Hindlimb muscle (tissue), 1 donor: ENCODE results near the gene ZNF292. TPM values are rescaled to one million over a fixed set of nuclear protein-coding genes. Genes with fewer than 3 reads are reported as not detected.
"Not testable (repeated sequence)": the region's sequence is repeated elsewhere in the genome, so short reads cannot be mapped to it uniquely, and the experiment has no call there.

Source experiments
- DNase-seq: peaks from one replicate; pipeline ENCODE4 v3.0.0-alpha.2; 2013
- polyA plus RNA-seq: library from polyadenylated mRNA; unstranded; fragments of 120-200 nt; gene quantifications from one replicate; pipeline ENCODE4 v1.2.1, GENCODE V29; 2013; ENCODE audit not compliant: insufficient read length

ZNF292 gene
- polyA plus RNA-seq, 1 donor, result 16.9 TPM

DNA sequence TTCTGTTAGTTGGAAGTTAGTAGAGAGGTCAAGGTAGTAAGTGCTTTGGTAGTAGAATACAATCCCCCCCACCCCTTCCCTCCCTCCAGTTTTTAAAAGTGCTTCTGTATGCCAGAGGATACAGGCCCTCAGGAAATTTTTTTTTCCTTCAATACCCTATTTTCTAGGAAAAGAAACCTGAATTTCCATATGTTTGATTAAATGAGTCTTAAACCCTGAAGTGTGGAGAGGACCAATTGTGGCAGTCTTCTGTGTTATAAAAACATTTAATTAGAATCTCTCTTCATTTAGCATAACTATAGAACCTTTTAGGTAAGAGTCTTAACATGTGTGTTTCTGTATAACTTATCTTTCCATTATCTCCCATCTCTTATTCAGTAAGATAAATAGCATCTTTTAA, 59.5 kb downstream of the ZNF292 start:
- no peak for DNase-seq

DNA sequence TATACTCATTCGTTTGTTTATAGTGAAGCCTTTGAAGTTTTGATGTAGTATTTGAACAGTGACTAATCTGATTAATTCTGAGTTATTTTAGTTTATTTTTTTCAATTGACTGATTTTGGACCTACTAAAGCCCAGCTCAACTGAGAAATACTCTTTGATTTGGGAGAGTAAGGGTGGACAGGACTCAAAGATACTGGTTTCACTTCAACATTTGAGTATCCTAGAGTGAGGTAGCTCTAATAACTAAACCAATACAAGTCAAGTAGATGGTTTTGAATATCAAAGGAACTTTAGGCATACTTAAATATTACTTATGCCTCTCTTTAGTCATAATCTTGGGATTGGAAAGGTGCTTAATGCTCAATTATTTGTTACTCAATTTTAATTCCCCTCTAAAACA, 65.6 kb downstream of the ZNF292 start:
- no peak for DNase-seq

DNA sequence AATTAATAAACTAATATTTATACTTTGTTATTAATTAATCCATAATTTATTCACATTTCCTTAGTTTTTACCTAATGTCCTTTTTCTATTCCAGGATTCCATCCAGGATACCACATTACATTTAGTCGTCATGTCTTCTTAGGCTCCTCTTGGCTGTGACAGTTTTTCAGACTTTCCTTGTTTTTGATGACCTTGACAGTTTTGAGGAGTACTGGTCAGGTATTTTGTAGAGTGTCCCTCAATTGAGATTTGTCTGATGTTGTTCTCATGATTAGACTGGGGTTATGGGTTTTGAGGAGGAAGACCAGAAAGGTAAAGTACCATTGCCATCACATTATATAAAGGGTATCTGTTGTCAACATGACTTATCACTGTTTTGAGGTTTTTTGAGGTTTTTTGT, 67.3 kb downstream of the ZNF292 start:
- DNase-seq, result no peak

DNA sequence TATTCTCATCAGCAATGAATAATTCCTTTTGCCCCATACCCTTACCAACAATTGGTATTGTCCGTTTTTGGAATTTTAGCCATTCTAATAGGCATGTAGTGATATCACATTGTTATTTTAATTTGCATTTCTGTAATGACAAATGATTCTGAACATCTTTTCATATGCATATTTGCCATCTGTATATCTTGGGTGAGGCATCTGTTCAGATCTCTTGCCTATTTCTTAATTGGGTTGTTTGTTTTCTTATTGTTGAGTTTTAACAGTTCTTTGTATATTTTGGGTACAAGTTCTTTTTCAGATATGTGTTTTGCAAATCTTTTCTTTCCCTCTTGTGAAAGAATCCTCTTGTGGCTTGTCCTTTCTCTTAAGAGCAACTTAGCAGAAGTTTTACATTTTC, 69.6 kb downstream of the ZNF292 start:
- no peak for DNase-seq

DNA sequence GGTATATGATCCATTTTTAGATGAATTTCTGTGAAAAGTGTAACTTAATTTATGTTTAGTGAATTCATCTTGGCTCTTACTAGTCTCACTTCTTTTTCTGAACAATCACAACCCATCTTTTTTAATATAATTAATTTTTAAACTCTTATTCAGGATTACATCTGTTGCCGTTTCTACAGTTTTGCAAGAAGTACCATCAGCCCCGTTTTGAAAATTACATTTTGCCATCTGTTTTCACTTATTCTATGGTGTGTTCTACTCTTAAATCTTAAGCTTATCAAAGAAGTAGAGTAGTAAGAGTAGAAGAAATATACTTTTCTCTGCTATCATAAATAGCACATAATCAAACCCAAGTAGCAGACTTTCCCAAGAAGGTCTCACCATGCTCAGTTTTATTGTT, 70.1 kb downstream of the ZNF292 start:
- no peak for DNase-seq

DNA sequence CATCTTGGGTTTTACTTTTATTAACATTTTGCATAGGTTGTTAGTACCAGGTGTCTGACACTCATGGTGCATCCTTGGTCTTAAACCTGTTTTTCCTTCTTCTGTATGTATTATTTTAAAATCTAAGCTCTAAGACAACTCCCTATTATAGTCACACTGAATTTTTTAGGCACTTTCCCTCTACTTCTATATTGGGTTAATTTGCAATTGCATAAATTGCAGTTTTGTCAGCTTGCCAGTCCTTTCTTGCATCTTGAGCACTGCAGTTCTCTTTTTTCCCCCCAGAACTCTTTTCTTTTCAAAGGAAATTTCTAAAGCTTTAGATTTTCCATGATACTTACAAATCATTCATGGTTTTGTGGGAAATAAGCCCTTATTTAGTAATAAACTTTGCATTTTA, 70.6 kb downstream of the ZNF292 start:
- DNase-seq, result no peak

DNA sequence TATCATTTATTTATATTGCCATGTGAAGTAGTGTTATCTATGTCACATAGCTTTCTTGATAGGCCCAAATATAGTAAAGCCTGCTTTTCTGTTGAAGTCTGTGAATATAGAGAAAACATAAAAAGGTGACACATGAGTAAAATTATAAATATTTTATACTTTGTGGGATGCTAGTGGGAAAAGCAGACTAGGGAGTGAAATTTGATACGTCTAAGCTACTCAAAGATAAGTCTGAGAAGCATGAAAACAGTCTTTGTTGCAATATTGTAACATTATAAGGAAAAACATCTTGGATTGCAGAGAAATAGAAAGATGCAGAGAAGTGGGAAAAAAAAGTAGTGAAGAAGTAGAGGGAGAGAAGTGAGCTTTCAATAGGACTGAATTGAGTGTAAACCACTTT, 75.4 kb downstream of the ZNF292 start:
- DNase-seq, result no peak

DNA sequence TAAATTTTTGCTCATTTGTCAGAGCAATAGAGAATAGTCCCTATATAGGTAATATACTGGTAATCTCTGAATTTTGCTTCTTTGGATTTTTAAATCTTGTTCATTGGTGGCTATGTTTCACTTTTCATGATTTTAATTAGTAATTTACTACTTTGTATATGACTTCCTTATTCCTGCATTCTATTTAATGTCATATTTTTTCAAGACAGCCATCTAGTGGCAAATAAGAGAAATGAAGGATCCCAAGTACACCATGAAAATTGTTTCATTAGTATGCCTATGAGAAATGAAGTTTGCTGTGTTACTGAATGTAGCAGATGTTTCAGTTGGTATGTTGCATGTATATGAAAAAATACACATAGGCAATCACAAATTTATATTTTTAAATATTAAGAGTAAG, 82.4 kb downstream of the ZNF292 start:
- DNase-seq, result no peak

DNA sequence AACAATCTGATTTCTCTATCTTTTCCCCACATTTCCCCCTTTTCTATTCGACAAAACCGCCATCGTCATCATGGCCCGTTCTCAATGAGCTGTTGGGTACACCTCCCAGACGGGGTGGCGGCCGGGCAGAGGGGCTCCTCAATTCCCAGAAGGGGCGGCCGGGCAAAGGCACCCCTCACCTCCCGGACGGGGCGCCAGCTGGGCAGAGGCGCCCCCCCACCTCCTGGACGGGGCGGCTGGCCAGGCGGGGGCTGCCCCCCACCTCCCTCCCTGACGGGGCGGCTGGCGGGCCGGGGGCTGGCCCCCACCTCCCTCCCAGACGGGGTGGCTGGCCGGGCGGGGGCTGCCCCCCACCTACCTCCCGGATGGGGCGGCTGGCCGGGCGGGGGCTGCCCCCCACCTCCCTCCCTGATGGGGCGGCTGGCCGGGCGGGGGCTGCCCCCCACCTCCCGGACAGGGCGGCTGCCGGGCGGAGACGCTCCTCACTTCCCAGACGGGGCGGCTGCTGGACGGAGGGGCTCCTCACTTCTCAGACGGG, 83.8 kb downstream of the ZNF292 start:
- DNase-seq, result not testable (repeated sequence)

DNA sequence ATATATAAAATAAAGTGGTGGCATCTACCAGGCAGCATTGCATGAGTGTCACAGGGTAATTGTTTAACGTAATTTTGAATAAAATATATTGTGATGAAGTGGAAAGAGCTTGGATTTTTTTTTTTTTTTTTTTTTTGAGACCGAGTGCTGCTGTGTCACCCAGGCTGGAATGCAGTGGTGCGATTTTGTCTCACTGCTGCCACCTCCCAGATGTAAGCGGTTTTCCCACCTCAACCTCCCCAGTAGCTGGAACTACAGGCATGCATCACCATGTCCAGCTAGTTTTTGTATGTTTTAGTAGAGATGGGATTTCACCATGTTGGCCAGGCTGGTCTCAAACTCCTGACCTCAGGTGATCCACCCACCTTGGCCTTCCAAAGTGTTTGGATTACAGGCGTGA, 85.9 kb downstream of the ZNF292 start:
- DNase-seq, result no peak

DNA sequence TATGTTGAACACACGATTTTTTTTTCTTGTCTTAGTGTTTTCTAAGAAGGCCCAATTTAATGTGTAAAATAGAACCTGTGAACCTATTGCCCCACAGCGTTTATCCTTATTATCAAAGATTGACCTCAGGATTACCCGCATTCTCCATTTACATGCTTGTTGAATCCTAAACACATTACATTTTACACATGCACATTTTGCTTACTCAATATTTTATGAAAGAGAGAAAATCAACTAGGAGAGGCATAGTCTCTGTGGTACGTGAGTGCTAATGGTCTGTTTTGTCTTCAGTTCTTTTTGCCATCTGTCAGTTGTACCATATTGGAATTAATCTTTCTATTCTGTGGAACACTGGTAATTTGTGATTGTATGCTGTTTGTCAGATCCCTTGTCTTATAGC, 86.9 kb downstream of the ZNF292 start:
- no peak for DNase-seq

DNA sequence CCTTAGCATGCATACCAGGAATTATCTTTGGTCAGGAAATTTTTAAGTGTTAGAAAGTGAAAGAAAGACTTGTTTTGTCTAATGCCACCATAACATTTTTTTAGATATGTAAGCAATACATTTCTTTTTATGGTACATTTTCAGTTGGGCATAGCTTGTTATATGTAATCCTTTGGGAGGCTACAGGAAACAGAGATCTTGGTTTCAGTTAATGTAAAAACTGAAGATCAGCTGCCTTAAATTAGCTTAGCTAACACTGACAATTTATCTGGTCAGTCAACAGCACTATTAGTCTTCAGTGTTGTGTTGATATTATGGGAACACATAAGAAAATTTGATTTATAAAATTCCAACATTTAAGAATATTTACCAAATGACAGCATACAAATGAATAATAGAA, 88.4 kb downstream of the ZNF292 start:
- DNase-seq, result no peak

DNA sequence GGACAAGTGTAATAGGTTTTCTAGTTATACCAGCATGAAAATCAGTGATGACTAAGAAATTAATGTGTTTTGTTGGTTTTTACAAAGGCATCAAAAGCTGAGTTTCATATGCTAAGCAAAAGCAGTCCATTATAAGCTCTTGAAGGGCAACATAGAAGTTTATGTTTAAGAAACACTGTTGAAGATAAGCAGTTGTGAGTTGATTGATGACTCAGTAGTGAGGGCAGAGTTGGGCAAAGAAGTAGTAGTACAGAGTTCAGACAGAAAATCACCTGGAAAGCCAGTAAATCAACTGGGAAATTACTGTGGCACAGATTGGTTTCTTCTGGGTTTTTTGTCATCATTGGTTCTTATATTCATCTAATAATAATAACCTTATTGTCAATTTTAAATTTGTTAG, 89.0 kb downstream of the ZNF292 start:
- no peak for DNase-seq

DNA sequence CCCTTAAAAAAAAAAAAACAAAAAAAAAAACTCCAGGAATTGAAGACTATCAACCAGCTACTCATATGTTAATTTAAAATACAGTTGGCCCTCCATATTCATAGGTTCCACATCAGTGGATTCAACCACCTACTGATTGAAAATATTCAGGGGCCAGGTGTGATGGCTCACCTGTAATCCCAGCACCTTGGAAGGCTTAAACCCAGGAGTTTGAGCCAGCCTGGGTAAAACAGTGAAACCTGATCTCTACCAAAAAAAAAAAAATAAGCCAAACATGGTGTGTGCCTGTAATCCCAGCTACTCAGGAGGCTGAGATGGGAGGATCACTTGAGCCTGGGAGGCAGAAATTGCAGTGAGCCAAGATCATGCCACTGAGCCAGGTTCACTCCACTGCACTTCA, 94.7 kb downstream of the ZNF292 start:
- DNase-seq, result no peak

DNA sequence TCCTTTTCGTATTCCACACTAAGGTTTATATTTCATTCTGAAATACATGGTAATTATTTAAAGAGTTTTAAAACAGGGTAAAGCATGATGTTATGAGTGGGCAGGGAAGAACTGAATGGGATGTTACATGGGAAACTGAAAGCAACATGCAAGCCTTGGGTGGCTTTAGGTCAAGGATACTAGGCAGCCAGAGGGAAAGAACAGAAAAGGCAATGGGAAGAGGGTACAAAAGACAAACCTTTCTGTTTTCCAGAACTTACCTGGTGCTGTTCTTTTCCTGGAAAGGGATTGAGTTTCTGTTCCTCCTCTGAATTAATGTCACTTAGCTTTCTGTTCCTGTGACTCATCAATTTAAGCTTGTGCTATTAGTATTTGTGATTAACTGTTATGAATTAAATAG, 95.9 kb downstream of the ZNF292 start:
- DNase-seq, result no peak

DNA sequence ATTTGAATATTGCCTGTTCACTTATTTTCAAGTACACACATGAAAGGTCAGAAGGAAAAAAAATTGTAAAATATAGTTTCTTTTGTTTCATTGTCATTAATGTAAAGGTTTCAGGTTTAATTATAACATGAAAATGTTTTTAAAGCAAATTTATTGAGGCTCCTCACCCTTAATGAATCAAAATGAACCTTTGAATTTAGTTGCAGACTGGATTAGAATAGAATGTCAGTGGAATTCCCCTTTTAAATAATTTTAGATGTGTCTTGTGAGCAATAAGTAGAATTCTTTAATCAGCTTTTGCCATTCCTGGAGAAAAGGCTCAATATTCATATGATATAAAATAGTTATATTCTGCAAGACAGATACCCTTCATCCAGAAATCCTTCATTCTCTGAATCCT, 96.4 kb downstream of the ZNF292 start:
- no peak for DNase-seq

DNA sequence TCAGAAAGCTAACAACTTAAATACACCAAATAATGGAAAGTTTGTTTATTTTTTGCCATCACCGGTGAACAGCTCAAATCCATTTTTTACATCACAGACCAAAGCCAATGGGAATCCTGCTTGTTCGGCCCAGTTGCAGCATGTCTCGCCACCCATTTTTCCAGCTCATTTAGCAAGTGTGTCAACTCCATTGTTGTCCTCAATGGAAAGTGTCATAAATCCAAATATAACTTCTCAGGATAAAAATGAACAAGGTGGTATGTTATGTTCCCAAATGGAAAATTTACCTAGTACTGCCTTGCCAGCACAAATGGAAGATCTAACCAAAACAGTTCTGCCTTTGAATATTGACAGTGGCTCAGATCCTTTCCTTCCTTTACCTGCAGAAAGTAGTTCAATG, 101.7 kb downstream of the ZNF292 start:
- no peak for DNase-seq

DNA sequence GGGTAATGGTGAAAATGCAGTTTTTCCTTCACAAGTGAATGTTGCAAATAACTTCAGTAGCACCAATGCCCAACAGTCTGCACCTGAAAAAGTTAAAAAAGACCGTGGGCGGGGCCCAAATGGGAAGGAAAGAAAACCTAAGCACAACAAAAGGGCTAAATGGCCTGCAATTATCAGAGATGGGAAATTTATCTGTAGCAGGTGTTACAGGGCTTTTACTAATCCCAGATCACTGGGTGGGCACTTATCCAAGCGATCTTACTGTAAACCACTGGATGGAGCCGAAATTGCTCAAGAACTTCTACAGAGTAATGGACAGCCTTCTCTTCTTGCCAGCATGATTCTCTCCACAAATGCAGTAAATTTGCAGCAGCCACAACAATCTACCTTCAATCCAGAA, 102.2 kb downstream of the ZNF292 start:
- DNase-seq, result no peak

DNA sequence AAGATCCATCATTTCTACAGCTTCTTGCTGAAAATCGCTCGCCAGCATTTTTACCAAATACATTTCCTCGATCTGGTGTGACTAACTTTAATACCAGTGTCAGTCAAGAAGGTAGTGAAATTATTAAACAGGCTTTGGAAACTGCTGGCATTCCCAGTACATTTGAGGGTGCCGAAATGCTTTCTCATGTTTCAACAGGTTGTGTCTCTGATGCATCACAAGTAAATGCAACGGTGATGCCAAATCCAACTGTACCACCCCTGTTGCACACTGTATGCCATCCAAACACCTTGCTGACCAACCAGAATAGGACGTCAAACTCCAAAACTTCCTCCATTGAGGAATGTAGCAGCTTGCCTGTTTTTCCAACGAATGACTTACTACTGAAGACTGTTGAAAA, 102.6 kb downstream of the ZNF292 start:
- no peak for DNase-seq

DNA sequence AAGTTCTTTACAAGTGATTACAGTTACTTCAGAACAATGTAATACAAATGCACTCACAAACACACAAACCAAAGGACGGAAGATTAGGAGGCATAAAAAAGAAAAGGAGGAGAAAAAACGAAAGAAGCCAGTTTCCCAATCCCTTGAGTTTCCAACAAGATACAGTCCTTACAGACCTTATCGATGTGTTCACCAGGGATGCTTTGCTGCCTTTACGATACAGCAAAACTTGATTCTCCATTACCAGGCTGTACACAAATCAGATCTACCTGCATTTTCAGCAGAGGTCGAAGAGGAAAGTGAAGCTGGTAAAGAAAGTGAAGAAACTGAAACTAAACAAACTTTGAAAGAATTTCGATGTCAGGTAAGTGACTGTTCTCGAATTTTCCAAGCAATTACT, 104.4 kb downstream of the ZNF292 start:
- DNase-seq, result no peak

DNA sequence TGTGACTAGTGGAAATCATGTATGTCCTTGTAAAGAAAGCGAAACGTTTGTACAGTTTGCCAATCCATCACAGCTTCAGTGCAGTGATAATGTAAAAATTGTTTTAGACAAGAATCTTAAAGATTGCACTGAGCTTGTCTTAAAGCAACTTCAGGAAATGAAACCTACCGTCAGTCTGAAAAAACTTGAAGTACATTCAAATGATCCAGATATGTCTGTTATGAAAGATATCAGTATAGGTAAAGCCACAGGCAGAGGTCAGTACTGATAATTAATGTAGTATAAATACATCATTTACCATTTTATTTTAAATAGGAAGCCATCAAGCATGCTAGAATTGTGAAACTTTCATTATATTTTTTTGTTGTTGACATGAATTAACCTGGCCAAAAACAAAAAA, 106.2 kb downstream of the ZNF292 start:
- DNase-seq, result no peak

DNA sequence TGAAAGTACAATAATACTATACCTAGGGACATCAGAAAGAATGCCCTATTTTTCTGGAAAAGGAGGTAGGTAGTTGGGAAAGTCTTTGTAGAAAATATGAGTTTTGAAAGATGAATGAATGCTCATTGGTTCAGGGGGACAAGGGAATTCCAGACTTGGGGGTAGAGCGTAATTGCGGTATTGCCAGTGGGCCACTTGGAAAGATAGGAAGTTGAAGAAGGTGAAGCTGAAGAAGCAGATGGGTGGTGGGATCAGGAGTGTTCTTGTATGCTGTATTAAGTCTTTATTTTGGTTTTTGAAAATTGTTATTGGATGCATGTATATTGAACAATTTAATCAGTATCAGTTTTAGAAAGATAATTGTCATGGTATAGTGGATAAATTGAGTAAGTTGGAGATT, 109.1 kb downstream of the ZNF292 start:
- DNase-seq, result no peak

DNA sequence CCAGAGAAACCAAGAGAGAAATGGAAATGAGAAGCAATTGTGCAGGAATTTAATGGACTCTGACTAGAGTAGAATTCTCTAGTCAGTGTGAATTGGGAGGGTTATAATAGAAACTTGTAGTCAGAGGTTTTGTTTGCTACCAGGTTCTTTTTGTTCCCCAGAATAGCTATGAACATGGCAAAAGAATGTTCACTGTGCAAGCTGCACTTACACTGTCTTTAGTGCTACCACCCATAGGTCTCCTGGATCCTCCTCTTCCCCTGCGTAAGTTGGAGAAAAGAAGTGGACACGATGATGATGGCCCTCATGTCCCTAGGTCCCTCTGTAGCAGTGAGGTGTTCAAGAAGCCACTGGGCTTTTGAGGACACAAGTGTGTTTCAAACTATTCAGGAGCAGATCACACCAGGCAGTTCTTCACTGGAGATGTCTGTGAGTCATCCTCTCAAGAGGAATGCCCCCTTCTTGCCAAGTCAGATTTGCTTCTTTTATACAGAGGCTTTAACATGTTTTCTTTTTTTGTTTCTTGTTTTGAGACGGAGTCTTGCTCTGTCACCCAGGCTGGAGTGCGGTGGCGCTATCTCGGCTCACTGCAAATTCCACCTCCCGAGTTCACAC, 119.4 kb downstream of the ZNF292 start:
- DNase-seq, result no peak

DNA sequence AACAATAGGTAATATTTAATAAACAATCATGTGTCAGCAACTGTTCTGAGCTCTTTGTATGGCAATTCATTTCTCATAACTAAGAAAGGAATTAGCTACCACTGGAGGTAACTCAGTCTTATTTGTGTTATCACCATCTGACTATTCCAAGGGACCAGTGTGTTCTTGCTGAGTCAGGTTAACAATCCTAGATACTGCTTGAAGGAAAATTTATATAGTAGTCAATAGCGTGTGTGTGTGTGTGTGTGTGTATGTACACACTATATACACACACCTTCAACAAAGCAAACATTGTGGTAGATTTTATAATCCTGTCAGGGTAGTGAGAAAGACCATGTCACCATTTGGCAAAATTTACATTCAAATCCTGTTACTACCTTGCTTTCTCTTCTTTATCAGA, 121.3 kb downstream of the ZNF292 start:
- no peak for DNase-seq

DNA sequence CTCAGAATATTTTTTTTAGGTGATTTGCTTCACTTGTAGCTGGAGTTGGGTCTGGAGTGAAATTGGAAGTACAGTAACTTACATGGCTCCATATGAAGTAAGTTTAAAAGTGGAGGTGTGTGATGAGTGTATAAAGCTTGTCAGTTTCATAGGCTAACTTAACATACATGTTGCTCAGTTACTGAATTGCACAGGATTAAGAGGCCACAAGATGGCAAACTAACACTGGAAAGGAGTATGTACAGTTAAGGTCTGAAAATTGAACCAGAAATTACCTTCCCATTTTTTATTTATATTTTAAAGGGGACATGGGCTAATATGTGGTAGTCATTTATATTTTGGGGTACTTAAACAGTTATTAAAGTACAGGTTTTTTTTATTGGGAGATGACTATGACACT, 121.8 kb downstream of the ZNF292 start:
- no peak for DNase-seq
